Astrocyte of the cerebellum (primary cell): ENCODE results near the gene POFUT2.
A peak's percentile ranks its signal among the peaks of the same experiment; 100 is the strongest.

ENCODE experiments used
- DNase-seq: peaks from one replicate; pipeline ENCODE4 v3.0.0-alpha.2; 2011; ENCODE audit warnings: low read depth
- H3K4me3 ChIP-seq: 2 replicates; pipeline ENCODE4 v1.5.1; 2011; ENCODE audit warnings: mild to moderate bottlenecking, low read depth, low read length, moderate library complexity
- CTCF ChIP-seq: IDR thresholded peaks from 2 replicates; pipeline ENCODE4 v1.5.1; 2012; ENCODE audit warnings: low read length, low read depth, moderate library complexity, mild to moderate bottlenecking; ENCODE audit errors: missing control alignments
- in situ Hi-C: cut with HindIII; loops from 2 replicates; pipeline ENCODE4 v1.10.0; 2017; ENCODE audit warnings: low sequenced_read_pairs

POFUT2 gene

GRCh38 chr21:45330075-45330781 lies 42.5 kb upstream of the POFUT2 start:
- in situ Hi-C loops: loop anchor here (25.0 kb wide), 1 partner anchor 132 kb away; no protein-coding TSS in a partner anchor
- no peak for TF ChIP-seq CTCF
- H3K4me3 ChIP-seq: no peak overlapping the region

GRCh38 chr21:45329261-45330074 lies 41.8 kb upstream of the POFUT2 start:
- no peak for TF ChIP-seq CTCF

More at GRCh38 chr21:45330075-45330781, 42.5 kb upstream of the POFUT2 start:
- DNase-seq: peak; percentile 71

GRCh38 chr21:45328198-45329091 lies 40.8 kb upstream of the POFUT2 start:
- no peak for TF ChIP-seq CTCF
- no peak overlapping the region for H3K4me3 ChIP-seq
- in situ Hi-C loops: loop anchor here (25.0 kb wide), 1 partner anchor 134 kb away; no protein-coding TSS in a partner anchor
- DNase-seq: no peak

More at GRCh38 chr21:45329261-45330074, 41.8 kb upstream of the POFUT2 start:
- in situ Hi-C loops: loop anchor here (25.0 kb wide), 1 partner anchor 133 kb away; no protein-coding TSS in a partner anchor
- DNase-seq: no peak
- no peak overlapping the region for H3K4me3 ChIP-seq

GRCh38 chr21:45327441-45328197 lies 39.9 kb upstream of the POFUT2 start:
- in situ Hi-C loops: loop anchor here (25.0 kb wide), 1 partner anchor 135 kb away; no protein-coding TSS in a partner anchor
- H3K4me3 ChIP-seq: no peak overlapping the region
- no peak for TF ChIP-seq CTCF
- no peak for DNase-seq

- in situ Hi-C loops: loop anchor here (25.0 kb wide), 1 partner anchor 135 kb away; no protein-coding TSS in a partner anchor
- no peak for DNase-seq
- H3K4me3 ChIP-seq: no peak overlapping the region
- TF ChIP-seq CTCF: no peak
Measured at GRCh38 chr21:45326891-45327440, 39.3 kb upstream of the POFUT2 start.
